Measurements from ENCODE around the gene IL18R1. TPM values are rescaled to one million over a fixed set of nuclear protein-coding genes. Genes with fewer than 3 reads are reported as not detected.
"Not testable (repeated sequence)": the region's sequence is repeated elsewhere in the genome, so short reads cannot be mapped to it uniquely, and the experiment has no call there.

IL18R1 gene
- total RNA-seq, 1 experiment from 2014 or later, result 1.9 TPM

GRCh38 chr2:102321941-102322719 is 33.5 kb upstream of the IL18R1 start:
- H3K4me1 ChIP-seq (replicated peaks; ENCODE audit: insufficient read depth), result peaks cover 23% of the 10 kb centered on the region
- H2AFZ ChIP-seq, result no peak overlapping the region
- H3K4me2 ChIP-seq, result no peak overlapping the region
- ChIA-PET CTCF (no interaction called here), POLR2A (ENCODE audit: unreplicated experiment) (no interaction called here)
- DNase-seq, result no peak
- no TSS peak for BruUV-seq (replicated peaks)
- H3K27ac ChIP-seq, result no peak overlapping the region
- TF ChIP-seq CTCF (conservative IDR thresholded peaks at IDR 0.05), result no peak
- H3F3A ChIP-seq (ENCODE audit: insufficient read depth, low read depth), result peaks cover 10% of the 10 kb centered on the region
- H3K27me3 ChIP-seq (ENCODE audit: insufficient read depth, low read depth), result no peaks in the 10 kb centered on the region
- H3K79me2 ChIP-seq (ENCODE audit: low read depth), result no peaks in the 10 kb centered on the region
- no peaks in the 10 kb centered on the region for H3K9me2 ChIP-seq (ENCODE audit: insufficient read depth)
- H3K36me3 ChIP-seq (ENCODE audit: low read depth), result no peaks in the 10 kb centered on the region
- H4K20me1 ChIP-seq (ENCODE audit: insufficient read depth), result no peaks in the 10 kb centered on the region
- no peak overlapping the region for H3K4me3 ChIP-seq
- intact Hi-C loops (cut with micrococcal nuclease; ENCODE audit: unreplicated experiment), result no loop called here
- peaks cover 10% of the 10 kb centered on the region for H3K9me3 ChIP-seq (ENCODE audit: insufficient read depth, low read depth)

- H2AFZ ChIP-seq; POLR2A ChIA-PET (ENCODE audit: unreplicated experiment); DNase-seq; H3K4me2 ChIP-seq; H3K27ac ChIP-seq; H3K9me2 ChIP-seq (ENCODE audit: insufficient read depth); H3K4me3 ChIP-seq; H4K20me1 ChIP-seq (ENCODE audit: insufficient read depth); H3K27me3 ChIP-seq (ENCODE audit: insufficient read depth, low read depth); intact Hi-C loops (cut with micrococcal nuclease; ENCODE audit: unreplicated experiment); H3F3A ChIP-seq (ENCODE audit: insufficient read depth, low read depth); H3K4me1 ChIP-seq (replicated peaks; ENCODE audit: insufficient read depth); H3K36me3 ChIP-seq (ENCODE audit: low read depth); H3K9me3 ChIP-seq (ENCODE audit: insufficient read depth, low read depth); H3K79me2 ChIP-seq (ENCODE audit: low read depth); BruUV-seq (replicated peaks); CTCF ChIA-PET: not testable (repeated sequence)
Measured at GRCh38 chr2:102324914-102325313, 30.7 kb upstream of the IL18R1 start.

GRCh38 chr2:102331311-102331980 is 24.1 kb upstream of the IL18R1 start:
- H3K4me1 ChIP-seq (replicated peaks; ENCODE audit: insufficient read depth), result peaks cover 17% of the 10 kb centered on the region
- H3K79me2 ChIP-seq (ENCODE audit: low read depth), result no peaks in the 10 kb centered on the region
- DNase-seq, result no peak
- H3F3A ChIP-seq (ENCODE audit: insufficient read depth, low read depth), result peaks cover 8% of the 10 kb centered on the region; the same call in 1 of the 2 replicates
- H3K4me2 ChIP-seq, result no peak overlapping the region
- H3K9me3 ChIP-seq (ENCODE audit: insufficient read depth, low read depth), result 0 out of 2 replicates have a peak, but pooled peaks cover 8% of the 10 kb centered on the region
- no TSS peak for BruUV-seq (replicated peaks)
- ChIA-PET POLR2A (ENCODE audit: unreplicated experiment) (no interaction called here), CTCF (interaction anchor here (0.6 kb wide), 1 partner anchor 11 kb away, joined by 3 read pairs; no protein-coding TSS in a partner anchor)
- no peak overlapping the region for H3K27ac ChIP-seq
- H3K27me3 ChIP-seq (ENCODE audit: insufficient read depth, low read depth), result no peaks in the 10 kb centered on the region
- no peaks in the 10 kb centered on the region for H4K20me1 ChIP-seq (ENCODE audit: insufficient read depth)
- no peak overlapping the region for H3K4me3 ChIP-seq
- no peak overlapping the region for H2AFZ ChIP-seq
- intact Hi-C loops (cut with micrococcal nuclease; ENCODE audit: unreplicated experiment), result no loop called here
- no peaks in the 10 kb centered on the region for H3K36me3 ChIP-seq (ENCODE audit: low read depth)
- TF ChIP-seq EZH2 (IDR thresholded peaks at IDR 0.05; ENCODE audit: low read depth) (no peak), CTCF (conservative IDR thresholded peaks at IDR 0.05) (no peak)
- H3K9me2 ChIP-seq (ENCODE audit: insufficient read depth), result no peaks in the 10 kb centered on the region

Data from PC-9 (cell line).